Activated T-helper 2 cell treated with anti-CD3 and anti-CD28 coated beads, Interferon-gamma antibody, Interleukin-2, Interleukin-4, amounts not matched to agents 10 μg/mL and 5 μg/mL and 100 μg/mL, durations not matched to agents 14 hours and 24 hours and 36 hours (primary cell): ENCODE measurements around the gene CLECL1. TPM values are rescaled to one million over a fixed set of nuclear protein-coding genes. Genes with fewer than 3 reads are reported as not detected.

Source experiments
- DNase-seq: peaks from one replicate; pipeline ENCODE4 v3.0.0; 2021; ENCODE audit warnings: low spot score
- H3K27ac Mint-ChIP-seq: one replicate; pipeline ENCODE4 v1.8.0; 2021; ENCODE audit warnings: mixed read lengths
- H3K27me3 Mint-ChIP-seq: one replicate; pipeline ENCODE4 v1.8.0; 2021; ENCODE audit warnings: low read depth, mixed read lengths
- H3K36me3 Mint-ChIP-seq: one replicate; pipeline ENCODE4 v1.8.0; 2021; ENCODE audit warnings: low read depth, mixed read lengths
- H3K4me1 Mint-ChIP-seq: one replicate; pipeline ENCODE4 v1.8.0; 2021; ENCODE audit warnings: low read depth, mixed read lengths
- H3K4me3 Mint-ChIP-seq: one replicate; pipeline ENCODE4 v1.8.0; 2021; ENCODE audit warnings: low read depth, mild to moderate bottlenecking, moderate library complexity, mixed read lengths
- H3K9me3 Mint-ChIP-seq: one replicate; pipeline ENCODE4 v1.8.0; 2021; ENCODE audit warnings: mixed read lengths
- intact Hi-C: fragments of 100-400 bp; cut with micrococcal nuclease; formaldehyde crosslinking; loops from one replicate; pipeline ENCODE4 v1.15.1; 2023
- total RNA-seq: library from RNA; stranded (reverse); gene quantifications from 2 replicates; pipeline ENCODE4 v1.2.3, GENCODE V29; 2022

Gene CLECL1
- total RNA-seq, 1 donor from 2014 or later = 16.8 TPM

GRCh38 chr12:9757433-9758025 is 24.6 kb upstream of the CLECL1 start:
- H3K36me3 Mint-ChIP-seq = peaks cover 81% of the 10 kb centered on the region
- intact Hi-C loops = loop anchor here (1.0 kb wide), 1 partner anchor 7 kb away; no protein-coding TSS in a partner anchor
- H3K27ac Mint-ChIP-seq = peak overlapping the region; percentile 90
- no peaks in the 10 kb centered on the region for H3K27me3 Mint-ChIP-seq
- no peak for DNase-seq
- H3K9me3 Mint-ChIP-seq = peaks cover 5% of the 10 kb centered on the region
- H3K4me3 Mint-ChIP-seq = peak overlapping the region; percentile 99
- peaks cover 56% of the 10 kb centered on the region for H3K4me1 Mint-ChIP-seq

GRCh38 chr12:9756706-9757105 is 23.8 kb upstream of the CLECL1 start:
- peak overlapping the region; percentile 99 for H3K4me3 Mint-ChIP-seq
- H3K27ac Mint-ChIP-seq = peak overlapping the region; percentile 88
- intact Hi-C loops = no loop called here
- no peaks in the 10 kb centered on the region for H3K27me3 Mint-ChIP-seq
- peaks cover 51% of the 10 kb centered on the region for H3K4me1 Mint-ChIP-seq
- H3K9me3 Mint-ChIP-seq = no peaks in the 10 kb centered on the region
- DNase-seq = no peak
- peaks cover 81% of the 10 kb centered on the region for H3K36me3 Mint-ChIP-seq

GRCh38 chr12:9756170-9756569 is 23.3 kb upstream of the CLECL1 start:
- Mint-ChIP-seq H3K4me3 (peak overlapping the region; percentile 99), H3K27me3 (no peaks in the 10 kb centered on the region), H3K9me3 (no peaks in the 10 kb centered on the region), H3K4me1 (peaks cover 52% of the 10 kb centered on the region), H3K36me3 (peaks cover 83% of the 10 kb centered on the region), H3K27ac (peak overlapping the region; percentile 88)
- intact Hi-C loops = no loop called here
- no peak for DNase-seq

- Mint-ChIP-seq H3K27me3 (no peaks in the 10 kb centered on the region), H3K9me3 (no peaks in the 10 kb centered on the region), H3K4me3 (peak overlapping the region; percentile 76), H3K36me3 (peaks cover 83% of the 10 kb centered on the region), H3K27ac (peak overlapping the region; percentile 79), H3K4me1 (peaks cover 50% of the 10 kb centered on the region)
- intact Hi-C loops = no loop called here
- DNase-seq = no peak
Observed at GRCh38 chr12:9755567-9755966, 22.7 kb upstream of the CLECL1 start.

- peak overlapping the region; percentile 79 for H3K27ac Mint-ChIP-seq
- H3K4me1 Mint-ChIP-seq = peaks cover 54% of the 10 kb centered on the region
- intact Hi-C loops = no loop called here
- peak overlapping the region; percentile 76 for H3K4me3 Mint-ChIP-seq
- no peaks in the 10 kb centered on the region for H3K9me3 Mint-ChIP-seq
- no peaks in the 10 kb centered on the region for H3K27me3 Mint-ChIP-seq
- H3K36me3 Mint-ChIP-seq = peaks cover 80% of the 10 kb centered on the region
- DNase-seq = no peak
Observed at GRCh38 chr12:9755035-9755434, 22.1 kb upstream of the CLECL1 start.

- H3K4me1 Mint-ChIP-seq = peaks cover 55% of the 10 kb centered on the region
- DNase-seq = no peak
- no peaks in the 10 kb centered on the region for H3K27me3 Mint-ChIP-seq
- H3K27ac Mint-ChIP-seq = peak overlapping the region; percentile 79
- H3K36me3 Mint-ChIP-seq = peaks cover 73% of the 10 kb centered on the region
- intact Hi-C loops = no loop called here
- H3K9me3 Mint-ChIP-seq = no peaks in the 10 kb centered on the region
- peak overlapping the region; percentile 76 for H3K4me3 Mint-ChIP-seq
Observed at GRCh38 chr12:9754099-9754927, 21.4 kb upstream of the CLECL1 start.

- intact Hi-C loops = no loop called here
- peaks cover 57% of the 10 kb centered on the region for H3K4me1 Mint-ChIP-seq
- peak overlapping the region; percentile 20 for H3K4me3 Mint-ChIP-seq
- no peaks in the 10 kb centered on the region for H3K27me3 Mint-ChIP-seq
- H3K9me3 Mint-ChIP-seq = no peaks in the 10 kb centered on the region
- peaks cover 64% of the 10 kb centered on the region for H3K36me3 Mint-ChIP-seq
- DNase-seq = no peak
- H3K27ac Mint-ChIP-seq = peak overlapping the region; percentile 14
Observed at GRCh38 chr12:9753498-9753897, 20.6 kb upstream of the CLECL1 start.

GRCh38 chr12:9753073-9753472 is 20.2 kb upstream of the CLECL1 start:
- Mint-ChIP-seq H3K4me1 (peaks cover 57% of the 10 kb centered on the region), H3K27me3 (no peaks in the 10 kb centered on the region), H3K4me3 (peak overlapping the region; percentile 26), H3K36me3 (peaks cover 60% of the 10 kb centered on the region), H3K9me3 (no peaks in the 10 kb centered on the region), H3K27ac (peak overlapping the region; percentile 14)
- intact Hi-C loops = no loop called here
- no peak for DNase-seq

- DNase-seq = no peak
- Mint-ChIP-seq H3K36me3 (peaks cover 53% of the 10 kb centered on the region), H3K9me3 (no peaks in the 10 kb centered on the region), H3K27me3 (no peaks in the 10 kb centered on the region), H3K4me1 (peaks cover 56% of the 10 kb centered on the region), H3K4me3 (no peak overlapping the region), H3K27ac (peak overlapping the region; percentile 78)
- intact Hi-C loops = no loop called here
Observed at GRCh38 chr12:9752145-9752933, 19.4 kb upstream of the CLECL1 start.

- intact Hi-C loops = no loop called here
- H3K36me3 Mint-ChIP-seq = peaks cover 44% of the 10 kb centered on the region
- H3K9me3 Mint-ChIP-seq = no peaks in the 10 kb centered on the region
- no peaks in the 10 kb centered on the region for H3K27me3 Mint-ChIP-seq
- H3K27ac Mint-ChIP-seq = peak overlapping the region; percentile 78
- DNase-seq = no peak
- H3K4me1 Mint-ChIP-seq = peaks cover 53% of the 10 kb centered on the region
- H3K4me3 Mint-ChIP-seq = peak overlapping the region; percentile 63
Observed at GRCh38 chr12:9751204-9752144, 18.6 kb upstream of the CLECL1 start.

GRCh38 chr12:9750276-9751203 is 17.6 kb upstream of the CLECL1 start:
- intact Hi-C loops = loop anchor here (1.0 kb wide), 6 partner anchors 8 to 390 kb away; no protein-coding TSS in a partner anchor
- H3K36me3 Mint-ChIP-seq = peaks cover 36% of the 10 kb centered on the region
- no peak overlapping the region for H3K4me3 Mint-ChIP-seq
- H3K4me1 Mint-ChIP-seq = peaks cover 48% of the 10 kb centered on the region
- H3K9me3 Mint-ChIP-seq = no peaks in the 10 kb centered on the region
- DNase-seq = peak; percentile 46
- peak overlapping the region; percentile 44 for H3K27ac Mint-ChIP-seq
- peaks cover 1% of the 10 kb centered on the region for H3K27me3 Mint-ChIP-seq
